ENCODE measurements around the gene LIPJ. TPM values are rescaled to one million over a fixed set of nuclear protein-coding genes. Genes with fewer than 3 reads are reported as not detected.

The LIPJ gene, protein sequence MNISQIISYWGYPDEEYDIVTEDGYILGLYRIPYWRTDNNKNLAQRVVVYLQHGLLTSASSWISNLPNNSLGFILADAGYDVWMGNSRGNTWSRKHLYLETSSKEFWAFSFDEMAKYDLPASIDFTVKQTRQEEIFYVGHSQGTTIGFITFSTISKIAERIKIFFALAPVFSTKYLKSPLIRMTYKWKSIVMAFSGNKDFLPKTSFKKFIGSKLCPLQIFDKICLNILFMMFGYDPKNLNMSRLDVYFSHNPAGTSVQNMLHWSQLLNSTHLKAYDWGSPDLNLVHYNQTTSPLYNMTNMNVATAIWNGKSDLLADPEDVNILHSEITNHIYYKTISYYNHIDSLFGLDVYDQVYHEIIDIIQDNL
- total RNA-seq (2022; extraction: Qiagen RNA extraction), result not detected in 5 replicates

DNA sequence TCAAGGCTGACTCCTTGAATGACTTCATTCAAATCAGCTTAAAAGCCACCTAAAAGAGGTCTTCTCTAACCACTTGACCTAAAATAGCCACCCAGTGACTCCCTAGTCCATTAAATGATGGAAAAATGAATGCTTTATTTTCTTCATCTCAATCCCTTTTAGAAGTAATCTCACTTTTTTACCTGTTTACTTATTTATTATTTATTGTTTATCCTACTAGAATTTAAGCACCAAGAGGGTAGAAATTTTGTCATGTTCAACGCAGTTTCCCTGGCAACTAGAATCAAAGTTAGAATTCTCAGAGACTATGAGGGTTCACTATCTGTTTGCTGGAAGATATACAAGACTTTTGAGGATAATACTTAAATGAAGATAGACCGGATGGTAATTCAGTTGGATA is at the start of gene LIPJ:
TSS of gene LIPJ (plus strand) at position 301 of the 400 bp plus-strand sequence. CDS start 3,926 bp downstream, outside the sequence.

DNA sequence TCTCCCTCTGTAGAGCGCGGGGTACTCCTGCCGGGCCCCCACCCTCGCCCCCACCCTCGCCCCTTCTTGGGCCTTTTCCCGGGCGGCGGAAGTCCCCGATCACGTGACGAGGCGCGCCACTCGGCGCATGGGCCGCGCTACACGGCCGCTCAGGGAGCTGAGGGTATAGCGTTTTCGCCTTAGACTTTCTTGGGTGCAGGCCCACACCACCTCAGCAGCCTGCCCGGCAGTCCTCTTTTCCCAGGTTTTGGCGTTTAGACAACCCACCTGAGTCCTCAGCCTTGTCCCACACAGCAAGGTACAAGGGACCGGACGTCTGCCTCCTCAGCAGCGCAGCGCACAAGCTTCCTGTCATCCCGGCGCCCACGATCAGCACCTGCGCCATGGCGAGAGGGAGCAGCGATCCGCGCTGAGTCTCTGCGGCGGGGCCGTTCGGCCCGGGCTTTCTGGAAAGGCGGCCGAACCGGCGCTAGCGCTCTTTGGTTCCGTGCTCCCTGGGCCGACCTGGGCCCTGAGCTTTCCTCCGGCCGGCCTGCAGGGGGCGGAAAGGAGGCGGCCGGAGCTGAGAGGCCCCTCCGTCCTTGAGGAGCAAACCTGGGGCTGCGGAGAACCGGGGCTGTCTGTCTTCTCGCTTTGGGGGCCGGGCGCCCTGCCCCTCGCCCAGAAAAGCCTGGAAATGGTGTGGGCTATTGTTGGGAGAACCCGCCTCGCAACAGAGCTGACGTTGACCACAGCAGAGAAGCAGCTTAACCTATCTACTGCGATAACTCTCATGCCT is 3.6 kb upstream of the LIPJ start, which contains the start of gene RNLS:
TSS of gene RNLS (minus strand) at position 513 of the 778 bp plus-strand sequence.

Other genes starting within 250 kb of the LIPJ start
- 7.7 to 9.8 TPM (median 9.1 TPM) in 5 replicates for gene RNLS, start 3.4 kb upstream of the LIPJ start, total RNA-seq (2022; extraction: Qiagen RNA extraction)
- 0.06 TPM in 1 of 5 replicates, not detected in the others for gene LIPF, start 77.7 kb downstream of the LIPJ start, total RNA-seq (2022; extraction: Qiagen RNA extraction)
- not detected in 5 replicates for gene LIPK, start 119.5 kb downstream of the LIPJ start, total RNA-seq (2022; extraction: Qiagen RNA extraction)
- not detected in 5 replicates for gene LIPN, start 173.3 kb downstream of the LIPJ start, total RNA-seq (2022; extraction: Qiagen RNA extraction)
- gene LIPM, start 216.0 kb downstream of the LIPJ start, total RNA-seq (2022; extraction: Qiagen RNA extraction), result not detected in 5 replicates

Data from A549 treated with Hydrocortisone at 1 μM for 4 hours (cell line).